Measurements from ENCODE around the gene LARP1B.

Gene LARP1B

DNA sequence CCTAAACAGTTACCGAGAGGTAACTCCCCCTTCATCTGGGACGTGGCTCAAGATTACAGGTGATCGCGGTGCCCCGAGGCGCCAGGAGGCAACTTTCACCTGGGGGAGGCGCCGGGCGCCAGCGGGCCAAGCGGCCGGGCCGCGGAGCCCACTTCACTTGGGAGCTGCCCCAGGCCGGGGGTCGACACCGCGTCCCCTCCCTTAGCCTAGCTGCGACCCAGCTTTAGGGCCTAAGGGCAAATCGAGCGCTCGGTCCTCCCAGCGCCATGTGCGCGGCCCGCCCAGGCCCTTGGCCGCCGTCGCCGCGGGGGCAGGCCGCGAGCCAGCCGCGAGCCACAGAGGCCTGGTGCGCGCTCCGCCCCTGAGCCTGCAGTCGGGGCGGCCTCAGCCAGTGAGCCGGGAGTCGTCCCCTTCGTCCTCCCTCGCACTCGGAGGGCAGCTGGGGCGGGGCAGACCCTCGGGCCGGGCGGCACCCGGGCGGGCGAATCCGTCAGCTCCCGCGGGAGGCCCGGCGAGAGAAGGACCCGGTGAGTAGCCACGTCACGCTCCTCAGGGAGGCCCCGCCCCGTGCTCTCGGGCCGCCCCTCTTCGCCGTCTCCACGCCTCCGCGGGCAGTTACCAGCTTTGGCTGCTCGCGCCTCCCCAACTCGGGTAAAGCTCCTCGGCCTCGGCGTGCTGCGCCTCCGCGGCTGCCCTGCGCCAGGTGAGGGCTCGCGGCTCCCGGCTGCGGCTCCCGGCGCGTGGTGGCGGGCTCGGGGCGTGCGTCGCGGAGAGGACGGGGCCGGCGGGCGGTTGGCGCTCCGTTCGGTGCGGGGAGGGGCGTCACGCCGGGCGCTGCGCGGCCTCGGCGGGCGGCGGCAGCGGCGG is at the start of gene LARP1B:
Gene LARP1B, plus strand, starts transcription at position 614 of the 867 bp plus-strand sequence. CDS start 13,640 bp downstream, outside the sequence.
- TF ChIP-seq CTCF (IDR thresholded peaks at IDR 0.05): no peak

DNA sequence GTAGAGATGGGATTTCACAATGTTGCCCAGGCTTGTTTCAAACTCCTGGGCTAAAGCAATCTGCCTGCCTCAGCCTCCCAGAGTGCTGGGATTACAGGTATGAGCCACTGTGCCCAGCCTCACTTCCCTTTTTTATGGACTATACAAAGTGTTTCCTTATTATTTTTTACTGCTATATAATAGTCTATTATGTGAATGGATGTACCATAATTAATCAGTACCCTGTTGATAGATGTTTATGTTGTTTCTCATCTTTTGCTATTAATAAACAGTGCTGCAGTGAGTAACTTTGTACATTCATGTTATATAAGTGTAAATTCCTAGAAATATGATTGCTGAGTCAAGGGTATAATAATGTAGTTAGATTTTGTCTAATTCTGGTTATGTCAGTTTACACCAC is 35.8 kb upstream of the LARP1B start:
- no peak for TF ChIP-seq CTCF (IDR thresholded peaks at IDR 0.05)

DNA sequence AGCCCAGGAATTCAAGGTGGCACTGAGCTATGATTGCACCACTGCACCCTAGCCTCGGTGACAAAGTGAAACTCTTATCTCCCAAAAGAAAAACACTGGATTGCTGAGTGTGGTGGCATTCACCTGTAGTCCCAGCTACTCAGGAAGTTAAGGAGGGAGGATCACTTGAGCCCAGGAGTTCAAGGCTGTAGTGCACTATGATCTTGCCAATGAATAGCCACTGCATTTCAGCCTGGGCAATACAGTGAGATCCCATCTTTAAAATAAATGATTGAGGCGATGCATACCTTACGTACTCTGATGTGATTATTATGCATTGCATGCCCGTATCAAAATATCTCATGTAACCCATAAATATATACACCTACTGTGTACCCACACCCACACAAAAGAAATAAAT is 31.2 kb upstream of the LARP1B start:
- TF ChIP-seq CTCF (IDR thresholded peaks at IDR 0.05): no peak

- TF ChIP-seq CTCF (IDR thresholded peaks at IDR 0.05): no peak
Observed at GRCh38 chr4:128031756-128032384, 29.2 kb upstream of the LARP1B start.

DNA sequence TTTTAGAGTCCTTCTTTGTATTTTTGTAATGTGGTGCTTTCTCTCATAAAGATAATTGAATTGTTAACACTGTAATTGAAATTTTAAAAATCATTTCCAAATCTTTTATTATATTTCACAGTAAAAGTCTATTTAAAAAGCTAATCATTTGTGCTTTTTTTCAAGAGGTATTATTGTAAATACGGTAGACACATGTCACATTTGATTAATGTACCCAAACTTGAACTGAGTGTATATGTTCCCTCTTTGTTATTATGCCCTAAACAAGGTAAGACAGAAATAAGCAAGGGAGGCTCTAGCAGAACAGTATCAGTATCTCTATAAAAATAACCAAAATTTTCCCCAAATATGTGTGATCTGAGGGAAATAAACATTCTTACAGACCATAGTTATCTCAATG is 21.5 kb upstream of the LARP1B start:
- no peak for TF ChIP-seq CTCF (IDR thresholded peaks at IDR 0.05)

DNA sequence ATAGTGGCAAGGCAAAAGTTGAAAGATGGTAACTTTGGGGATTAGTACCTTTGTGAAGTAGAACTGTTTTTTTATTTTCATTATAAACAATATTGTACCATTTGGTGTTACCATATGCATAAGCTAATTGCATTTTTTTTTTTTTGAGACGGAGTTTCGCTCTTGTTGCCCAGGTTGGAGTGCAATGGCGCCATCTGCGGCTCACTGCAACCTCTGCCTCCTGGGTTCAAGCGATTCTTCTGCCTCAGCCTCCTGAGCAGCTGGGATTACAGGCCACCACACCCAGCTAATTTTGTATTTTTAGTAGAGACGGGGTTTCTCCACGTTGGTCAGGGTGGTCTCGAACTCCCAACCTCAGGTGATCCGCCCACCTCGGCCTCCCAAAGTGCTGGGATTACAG is 9.9 kb upstream of the LARP1B start:
- peak; percentile 40; the same call in 1 of the 2 replicates for TF ChIP-seq CTCF (IDR thresholded peaks at IDR 0.05)

DNA sequence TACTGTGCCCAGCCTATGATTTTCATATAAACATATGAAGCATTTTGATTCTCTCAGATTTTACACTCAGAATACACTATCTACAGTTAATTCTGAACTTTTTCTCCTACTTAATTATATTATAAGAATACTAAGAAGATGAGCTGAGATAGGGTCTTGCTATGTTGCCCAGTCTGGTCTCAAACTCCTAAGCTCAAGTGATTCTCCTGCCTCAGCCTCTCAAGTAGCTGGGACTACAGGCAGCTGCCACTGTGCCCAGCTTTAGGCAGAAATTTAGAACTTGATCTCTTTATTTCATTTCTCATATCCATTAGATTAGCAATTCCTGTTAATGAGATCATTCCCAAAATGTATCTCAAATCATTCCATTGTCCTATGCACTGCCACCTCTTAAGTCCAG is 4.7 kb upstream of the LARP1B start:
- TF ChIP-seq CTCF (IDR thresholded peaks at IDR 0.05): no peak
